ES-I3 (cell line): Measurements from ENCODE around the gene VASN.

Experiments
- H3K36me3 ChIP-seq: 2 replicates; pipeline ENCODE4 v1.6.1; 2013; ENCODE audit warnings: mild to moderate bottlenecking, low read length, control low read depth, moderate library complexity; ENCODE audit not compliant: insufficient read depth
- H3K4me1 ChIP-seq: 2 replicates; pipeline ENCODE4 v1.6.1; 2013; ENCODE audit warnings: mild to moderate bottlenecking, control low read depth, low read length; ENCODE audit not compliant: insufficient read depth
- H3K9ac ChIP-seq: 2 replicates; pipeline ENCODE4 v1.6.1; 2013; ENCODE audit warnings: low read depth, mild to moderate bottlenecking, low read length, moderate library complexity
- H3K9me3 ChIP-seq: 2 replicates; pipeline ENCODE4 v1.6.1; 2013; ENCODE audit warnings: mild to moderate bottlenecking, low read length, moderate library complexity; ENCODE audit not compliant: control insufficient read depth, insufficient read depth

Gene VASN

GRCh38 chr16:4378999-4379690 is 7.5 kb downstream of the VASN start:
- no peaks in the 10 kb centered on the region; the same call in 1 of the 2 replicates for H3K36me3 ChIP-seq
- H3K9ac ChIP-seq, result no peak overlapping the region
- H3K4me1 ChIP-seq, result peaks cover 34% of the 10 kb centered on the region; the same call in 1 of the 2 replicates
- H3K9me3 ChIP-seq, result no peaks in the 10 kb centered on the region

- peaks cover 22% of the 10 kb centered on the region; the same call in 1 of the 2 replicates for H3K4me1 ChIP-seq
Measured at GRCh38 chr16:4380119-4381063, 8.7 kb downstream of the VASN start.

GRCh38 chr16:4381072-4381934 is 9.7 kb downstream of the VASN start:
- H3K9me3 ChIP-seq, result no peaks in the 10 kb centered on the region
- no peak overlapping the region for H3K9ac ChIP-seq
- peaks cover 22% of the 10 kb centered on the region; the same call in 1 of the 2 replicates for H3K4me1 ChIP-seq
- no peaks in the 10 kb centered on the region; the same call in 1 of the 2 replicates for H3K36me3 ChIP-seq

More at GRCh38 chr16:4380119-4381063, 8.7 kb downstream of the VASN start:
- Histone ChIP-seq H3K9ac (no peak overlapping the region), H3K9me3 (no peaks in the 10 kb centered on the region), H3K36me3 (no peaks in the 10 kb centered on the region; the same call in 1 of the 2 replicates)

GRCh38 chr16:4381935-4382794 is 10.5 kb downstream of the VASN start:
- Histone ChIP-seq H3K4me1 (peaks cover 19% of the 10 kb centered on the region; the same call in 1 of the 2 replicates), H3K36me3 (no peaks in the 10 kb centered on the region; the same call in 1 of the 2 replicates), H3K9ac (no peak overlapping the region), H3K9me3 (no peaks in the 10 kb centered on the region)

GRCh38 chr16:4382795-4383357 is 11.2 kb downstream of the VASN start:
- H3K36me3 ChIP-seq, result no peaks in the 10 kb centered on the region; the same call in 1 of the 2 replicates

GRCh38 chr16:4383591-4384444 is 12.2 kb downstream of the VASN start:
- H3K4me1 ChIP-seq, result peaks cover 13% of the 10 kb centered on the region
- H3K9me3 ChIP-seq, result no peaks in the 10 kb centered on the region
- H3K9ac ChIP-seq, result no peak overlapping the region
- H3K36me3 ChIP-seq, result no peaks in the 10 kb centered on the region

More at GRCh38 chr16:4382795-4383357, 11.2 kb downstream of the VASN start:
- Histone ChIP-seq H3K4me1 (peaks cover 14% of the 10 kb centered on the region; the same call in 1 of the 2 replicates), H3K9ac (no peak overlapping the region), H3K9me3 (no peaks in the 10 kb centered on the region)

- Histone ChIP-seq H3K4me1 (peaks cover 18% of the 10 kb centered on the region), H3K9me3 (no peaks in the 10 kb centered on the region), H3K9ac (no peak overlapping the region), H3K36me3 (no peaks in the 10 kb centered on the region)
Measured at GRCh38 chr16:4384509-4384942, 12.9 kb downstream of the VASN start.

- Histone ChIP-seq H3K36me3 (no peaks in the 10 kb centered on the region), H3K4me1 (peaks cover 24% of the 10 kb centered on the region), H3K9ac (no peak overlapping the region), H3K9me3 (no peaks in the 10 kb centered on the region)
Measured at GRCh38 chr16:4385066-4385788, 13.6 kb downstream of the VASN start.

- Histone ChIP-seq H3K36me3 (no peaks in the 10 kb centered on the region), H3K4me1 (peaks cover 25% of the 10 kb centered on the region), H3K9ac (no peak overlapping the region), H3K9me3 (no peaks in the 10 kb centered on the region)
Measured at GRCh38 chr16:4385789-4386450, 14.3 kb downstream of the VASN start.

GRCh38 chr16:4386451-4386805 is 14.8 kb downstream of the VASN start:
- H3K36me3 ChIP-seq, result no peaks in the 10 kb centered on the region
- H3K9me3 ChIP-seq, result no peaks in the 10 kb centered on the region
- H3K9ac ChIP-seq, result no peak overlapping the region
- peaks cover 28% of the 10 kb centered on the region for H3K4me1 ChIP-seq

GRCh38 chr16:4386951-4387565 is 15.4 kb downstream of the VASN start:
- peaks cover 35% of the 10 kb centered on the region for H3K4me1 ChIP-seq
- H3K9ac ChIP-seq, result no peak overlapping the region
- H3K9me3 ChIP-seq, result no peaks in the 10 kb centered on the region
- H3K36me3 ChIP-seq, result no peaks in the 10 kb centered on the region
